Spleen (tissue), 11 donors: ENCODE measurements around the gene IP6K3. TPM values are rescaled to one million over a fixed set of nuclear protein-coding genes. Genes with fewer than 3 reads are reported as not detected.

Source experiments
- DNase-seq: peaks from one replicate; pipeline ENCODE4 v3.0.0-alpha.2; 2020
- H3K27ac ChIP-seq, 8 donors: fragments of 200-600 bp; sonication (generic) in 7 of 8; 1 replicate in 4 of 8; 2 replicates in 4 of 8; pipeline versions ENCODE4 v1.5.0 to v1.8.0; 2016 to 2021; ENCODE audit warnings: inconsistent platforms in 4 of 8, mild to moderate bottlenecking in 4 of 8, moderate library complexity in 1 of 8
- H3K27me3 ChIP-seq, 7 donors: fragments of 200-600 bp; sonication (generic) in 6 of 7; replicated peaks in 1 of 7; 1 replicate in 4 of 7; 2 replicates in 3 of 7; pipeline versions ENCODE4 v1.5.0 to v1.8.0; 2016 to 2021; ENCODE audit warnings: inconsistent platforms in 3 of 7, mild to moderate bottlenecking in 1 of 7
- H3K36me3 ChIP-seq, 6 donors: fragments of 200-600 bp; sonication (generic) in 5 of 6; 1 replicate in 4 of 6; 2 replicates in 2 of 6; pipeline versions ENCODE4 v1.5.0 to v1.8.0; 2016 to 2021; ENCODE audit warnings: inconsistent platforms in 2 of 6
- H3K4me1 ChIP-seq, 6 donors: fragments of 200-600 bp; sonication (generic) in 5 of 6; 1 replicate in 3 of 6; 2 replicates in 3 of 6; pipeline versions ENCODE4 v1.5.0 to v1.8.0; 2016 to 2021; ENCODE audit warnings: inconsistent platforms in 3 of 6
- H3K4me3 ChIP-seq, 8 donors: fragments of 200-600 bp; sonication (generic) in 7 of 8; 1 replicate in 4 of 8; 2 replicates in 4 of 8; pipeline versions ENCODE4 v1.5.0 to v1.8.0; 2016 to 2021; ENCODE audit warnings: inconsistent platforms in 4 of 8, mild to moderate bottlenecking in 4 of 8, moderate library complexity in 2 of 8
- H3K9me3 ChIP-seq, 8 donors: fragments of 200-600 bp; sonication (generic) in 7 of 8; 1 replicate in 4 of 8; 2 replicates in 4 of 8; pipeline versions ENCODE4 v1.5.0 to v1.8.0; 2016 to 2021; ENCODE audit warnings: inconsistent platforms in 4 of 8
- POLR2A ChIP-seq, 3 donors: fragments of 450-650 bp; IDR thresholded peaks; one replicate each; pipeline ENCODE4 v1.5.1; 2017; ENCODE audit warnings: antibody characterized with exemption in 3 of 3, mild to moderate bottlenecking in 1 of 3
- POLR2AphosphoS5 ChIP-seq, 3 donors: sonication (generic); formaldehyde crosslinking; IDR thresholded peaks; one replicate each; pipeline ENCODE4 v1.5.1; 2017; ENCODE audit warnings: antibody characterized with exemption in 3 of 3
- WGBS, 5 donors: extraction: QIAGEN DNeasy Blood & Tissue Kit in 3 of 5; methylation state at CpG; one replicate each; pipeline versions ENCODE4 v1.1.5 to v1.1.7; 2013 to 2018; 5-methylcytosine and 5-hydroxymethylcytosine counted together
- intact Hi-C: fragments of 100-400 bp; cut with DNase I; formaldehyde crosslinking; loops from one replicate; pipeline ENCODE4 v1.15.0; 2023; ENCODE audit warnings: low total_unique reads
- polyA plus RNA-seq, 3 donors: library from polyadenylated mRNA; stranded (reverse); fragments of 200-250 nt; gene quantifications; one replicate each; pipeline ENCODE4 v1.2.1, GENCODE V29; 2013
- total RNA-seq, 7 donors: library from RNA; depleted of rRNA in 3 of 7; stranded (reverse); fragments of >200 nt in 3 of 7; fragmentation: NEBNext Ultra II Directional in 4 of 7; extraction: Animal tissue kit (Norgen Biotek cat#: 25700) in 4 of 7; gene quantifications; one replicate each; pipeline versions ENCODE4 v1.1.0 to v1.2.1, GENCODE V29; 2016 to 2021
- TF ChIP-seq, protein P1 (sequence below), 11 experiments: fragments of 200-600 bp in 7 of 11; fragments of 450-650 bp in 4 of 11; sonication (generic) in 4 of 11; IDR thresholded peaks in 8 of 11; conservative IDR thresholded peaks in 3 of 11; 1 replicate in 7 of 11; 2 replicates in 4 of 11; pipeline versions ENCODE4 v1.4.0 to v1.8.0; 2016 to 2021; ENCODE audit warnings: antibody characterized with exemption in 11 of 11, inconsistent platforms in 4 of 11, mild to moderate bottlenecking in 1 of 11
- donor health status: healthy with polysubstance abuse.
- donor health status: DM: no; HTN: no; CAD: no; lungs with moderate emphysema.
- donor health status: DM: no; HTN: no; CAD: no.
- donor health status: Bipolar disorder and iron deficiency.
- donor health status: healthy.
- donor health status: DM: no; HTN: no; CAD: no.
- donor health status: DM: yes; HTN: yes; CAD: no.

The IP6K3 gene
- total and polyA plus RNA-seq, 10 donors: 0.30 to 5.8 (median 2.2) TPM

DNA sequence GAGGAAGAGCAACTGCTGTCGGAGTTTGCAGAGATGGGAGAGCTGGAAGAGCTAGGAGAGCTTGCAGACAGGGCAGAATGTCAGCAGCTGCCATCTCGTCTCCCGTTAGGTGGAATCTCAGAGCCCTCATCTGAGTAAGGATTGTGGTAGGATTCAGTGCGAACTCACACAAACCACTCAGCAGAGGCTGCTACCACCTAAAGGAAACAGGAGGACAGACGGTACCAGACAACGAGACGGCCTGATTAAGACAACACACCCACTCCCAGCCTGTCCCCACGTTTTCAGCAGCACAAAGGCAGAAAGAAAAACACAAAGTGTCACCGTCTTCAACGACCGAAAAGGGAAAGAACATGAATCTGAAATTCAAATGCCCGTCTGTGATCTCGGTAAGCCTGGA is 38.1 kb upstream of the IP6K3 start:
- DNase-seq: no peak
- peak overlapping the region in 3 of 8 donors; percentile 11 to 100 (median 99) for H3K27ac ChIP-seq
- TF ChIP-seq, protein P1, sequence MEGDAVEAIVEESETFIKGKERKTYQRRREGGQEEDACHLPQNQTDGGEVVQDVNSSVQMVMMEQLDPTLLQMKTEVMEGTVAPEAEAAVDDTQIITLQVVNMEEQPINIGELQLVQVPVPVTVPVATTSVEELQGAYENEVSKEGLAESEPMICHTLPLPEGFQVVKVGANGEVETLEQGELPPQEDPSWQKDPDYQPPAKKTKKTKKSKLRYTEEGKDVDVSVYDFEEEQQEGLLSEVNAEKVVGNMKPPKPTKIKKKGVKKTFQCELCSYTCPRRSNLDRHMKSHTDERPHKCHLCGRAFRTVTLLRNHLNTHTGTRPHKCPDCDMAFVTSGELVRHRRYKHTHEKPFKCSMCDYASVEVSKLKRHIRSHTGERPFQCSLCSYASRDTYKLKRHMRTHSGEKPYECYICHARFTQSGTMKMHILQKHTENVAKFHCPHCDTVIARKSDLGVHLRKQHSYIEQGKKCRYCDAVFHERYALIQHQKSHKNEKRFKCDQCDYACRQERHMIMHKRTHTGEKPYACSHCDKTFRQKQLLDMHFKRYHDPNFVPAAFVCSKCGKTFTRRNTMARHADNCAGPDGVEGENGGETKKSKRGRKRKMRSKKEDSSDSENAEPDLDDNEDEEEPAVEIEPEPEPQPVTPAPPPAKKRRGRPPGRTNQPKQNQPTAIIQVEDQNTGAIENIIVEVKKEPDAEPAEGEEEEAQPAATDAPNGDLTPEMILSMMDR (IDR thresholded peaks at IDR 0.05 in 8 of 11, conservative IDR thresholded peaks at IDR 0.05 in 3 of 11): no peak
- TF ChIP-seq POLR2A (IDR thresholded peaks at IDR 0.05) (no peak), POLR2AphosphoS5 (IDR thresholded peaks at IDR 0.05) (no peak)
- no peaks in the 10 kb centered on the region for H3K9me3 ChIP-seq
- H3K4me1 ChIP-seq: peaks cover 39 to 70% (median 49%) of the 10 kb centered on the region in 6 donors
- no peaks in the 10 kb centered on the region for H3K27me3 ChIP-seq
- WGBS, 5 donors: 71 to 84% (median 82%) methylated on average over 13 of the region's 13 CpGs
- intact Hi-C loops: no loop called here
- H3K4me3 ChIP-seq: no peak overlapping the region
- H3K36me3 ChIP-seq: peaks cover 4 to 74% (median 49%) of the 10 kb centered on the region in 6 donors

DNA sequence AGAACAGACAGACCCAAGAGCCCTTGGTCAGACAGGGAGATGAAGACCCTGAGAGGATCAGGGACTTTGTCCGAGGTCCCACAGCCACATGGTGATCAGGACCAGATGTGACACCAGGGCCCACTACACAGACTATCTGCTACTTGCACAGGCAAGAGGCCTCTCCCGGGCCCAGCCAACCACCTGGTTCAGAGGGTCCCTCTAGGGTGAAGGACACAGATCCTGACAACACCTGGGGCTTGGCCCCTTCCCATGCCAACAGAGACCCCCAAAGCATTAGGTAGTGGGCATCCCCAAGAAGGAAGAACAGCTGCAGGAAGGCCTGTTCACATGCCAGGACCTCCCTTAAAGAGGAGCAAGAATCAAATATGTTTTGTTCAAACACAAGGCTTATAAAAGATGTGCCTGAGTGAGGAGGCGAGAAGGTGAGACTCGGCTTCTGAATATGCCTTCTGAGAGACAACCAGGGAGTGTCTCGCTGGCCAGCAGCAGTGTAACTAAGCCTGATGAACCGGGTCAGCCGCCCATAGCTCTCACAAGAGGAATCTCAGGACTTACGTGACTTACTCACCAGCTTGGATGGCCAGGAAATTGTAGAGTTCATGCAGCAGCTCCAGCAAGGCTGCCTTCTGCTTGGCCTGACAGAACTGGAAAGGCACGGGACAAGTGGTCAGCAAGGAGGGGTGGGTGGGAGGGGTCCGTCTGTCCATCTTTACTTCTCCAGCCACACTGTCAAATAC is 37.2 kb upstream of the IP6K3 start:
- Histone ChIP-seq H3K27ac (peak overlapping the region in 2 of 8 donors; percentile 11 to 18), H3K9me3 (no peaks in the 10 kb centered on the region), H3K4me1 (peaks cover 37 to 63% (median 42%) of the 10 kb centered on the region in 6 donors), H3K4me3 (no peak overlapping the region), H3K36me3 (peaks cover 6 to 83% (median 58%) of the 10 kb centered on the region in 6 donors), H3K27me3 (no peaks in the 10 kb centered on the region)
- intact Hi-C loops: no loop called here
- 89 to 94% (median 93%) methylated on average over 10 of the region's 10 CpGs for WGBS, 5 donors
- TF ChIP-seq POLR2AphosphoS5 (IDR thresholded peaks at IDR 0.05): no peak
- TF ChIP-seq, protein P1 (IDR thresholded peaks at IDR 0.05 in 8 of 11, conservative IDR thresholded peaks at IDR 0.05 in 3 of 11): no peak
- TF ChIP-seq POLR2A (IDR thresholded peaks at IDR 0.05): no peak
- DNase-seq: no peak

DNA sequence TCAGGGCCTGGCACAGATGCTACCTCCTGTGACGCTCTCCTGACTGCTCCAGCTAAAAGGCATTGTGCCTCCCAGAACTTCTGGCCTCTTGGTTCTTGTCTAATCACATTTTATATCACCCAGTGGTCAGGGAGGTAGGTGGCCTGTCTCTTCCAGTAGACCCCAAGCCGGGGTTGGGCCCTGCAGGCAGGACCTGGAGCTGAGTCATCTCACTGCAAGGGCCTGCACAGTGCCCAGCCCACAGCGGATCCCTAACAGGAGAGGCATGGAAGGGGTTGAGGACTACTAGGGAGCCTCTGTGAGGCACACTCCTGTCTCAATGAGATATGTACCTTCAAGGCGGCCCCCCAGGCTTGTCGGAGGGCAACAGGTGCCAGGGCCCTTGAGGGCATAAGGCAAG is 35.9 kb upstream of the IP6K3 start:
- Histone ChIP-seq H3K4me1 (peaks cover 32 to 56% (median 36%) of the 10 kb centered on the region in 6 donors), H3K4me3 (no peak overlapping the region), H3K27ac (no peak overlapping the region), H3K27me3 (no peaks in the 10 kb centered on the region), H3K36me3 (peaks cover 6 to 96% (median 72%) of the 10 kb centered on the region in 6 donors), H3K9me3 (no peaks in the 10 kb centered on the region)
- TF ChIP-seq POLR2A (IDR thresholded peaks at IDR 0.05): no peak
- no peak for TF ChIP-seq POLR2AphosphoS5 (IDR thresholded peaks at IDR 0.05)
- TF ChIP-seq, protein P1 (IDR thresholded peaks at IDR 0.05 in 8 of 11, conservative IDR thresholded peaks at IDR 0.05 in 3 of 11): no peak
- DNase-seq: no peak
- 96 to 100% (median 96%) methylated on average over 5 of the region's 5 CpGs for WGBS, 5 donors
- intact Hi-C loops: no loop called here

DNA sequence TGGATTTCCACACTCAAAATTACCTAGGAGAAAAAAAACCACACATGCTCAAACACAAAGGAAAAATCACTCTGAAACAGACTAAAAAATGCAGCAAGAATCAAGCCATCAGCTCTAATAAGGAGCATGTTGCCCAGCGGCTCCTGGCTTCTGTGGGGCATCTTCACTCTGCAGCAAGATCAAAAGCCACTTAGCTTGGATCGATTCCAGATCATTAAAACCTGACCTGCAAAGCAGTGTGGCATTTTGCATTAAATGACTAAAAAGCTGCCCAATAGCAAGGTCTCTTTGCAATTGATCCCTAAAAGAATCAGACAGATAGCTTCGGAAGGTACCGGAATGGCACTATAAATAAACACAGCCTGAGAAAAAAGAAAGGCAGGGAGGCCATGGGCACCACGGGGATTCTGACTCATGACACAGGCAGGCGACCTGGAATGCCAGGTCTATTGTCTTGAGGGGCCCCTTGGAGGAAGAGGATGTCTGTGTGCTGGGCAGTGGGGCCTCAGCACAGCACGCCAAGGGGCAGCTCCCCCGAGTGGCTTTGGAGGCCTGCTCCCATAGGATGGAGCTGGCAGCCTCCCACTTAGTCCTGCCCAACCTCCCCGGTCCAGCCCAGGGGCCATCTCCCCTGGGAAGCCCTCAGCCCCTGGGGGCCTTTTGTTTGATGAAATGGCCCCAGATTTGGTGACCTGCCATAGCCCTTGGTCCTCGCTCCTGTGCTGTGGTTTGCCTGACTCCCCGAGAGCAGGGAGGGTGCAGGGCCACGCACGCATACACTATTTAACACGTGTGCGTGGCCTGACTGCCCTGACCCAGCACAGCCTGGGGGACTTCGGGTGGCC is 34.6 kb upstream of the IP6K3 start:
- H3K27ac ChIP-seq: no peak overlapping the region
- 78 to 88% (median 83%) methylated on average over 11 to 16 of the region's 16 CpGs for WGBS, 5 donors
- H3K4me1 ChIP-seq: peaks cover 20 to 44% (median 24%) of the 10 kb centered on the region in 6 donors
- DNase-seq: no peak
- no peak overlapping the region for H3K4me3 ChIP-seq
- H3K9me3 ChIP-seq: no peaks in the 10 kb centered on the region
- peaks cover 6 to 100% (median 84%) of the 10 kb centered on the region in 6 donors for H3K36me3 ChIP-seq
- H3K27me3 ChIP-seq: no peaks in the 10 kb centered on the region
- intact Hi-C loops: no loop called here
- TF ChIP-seq, protein P1 (IDR thresholded peaks at IDR 0.05 in 8 of 11, conservative IDR thresholded peaks at IDR 0.05 in 3 of 11): no peak
- no peak for TF ChIP-seq POLR2A (IDR thresholded peaks at IDR 0.05)
- TF ChIP-seq POLR2AphosphoS5 (IDR thresholded peaks at IDR 0.05): peak in 1 of 3 donors; percentile 68
